Measurements from ENCODE around the gene ANO2. TPM values are rescaled to one million over a fixed set of nuclear protein-coding genes. Genes with fewer than 3 reads are reported as not detected.

The ANO2 gene
- polyA plus RNA-seq (2013, experiment 1 of 2) = 1.2 TPM
- 1.3 TPM for polyA plus RNA-seq (2013, experiment 2 of 2)

DNA sequence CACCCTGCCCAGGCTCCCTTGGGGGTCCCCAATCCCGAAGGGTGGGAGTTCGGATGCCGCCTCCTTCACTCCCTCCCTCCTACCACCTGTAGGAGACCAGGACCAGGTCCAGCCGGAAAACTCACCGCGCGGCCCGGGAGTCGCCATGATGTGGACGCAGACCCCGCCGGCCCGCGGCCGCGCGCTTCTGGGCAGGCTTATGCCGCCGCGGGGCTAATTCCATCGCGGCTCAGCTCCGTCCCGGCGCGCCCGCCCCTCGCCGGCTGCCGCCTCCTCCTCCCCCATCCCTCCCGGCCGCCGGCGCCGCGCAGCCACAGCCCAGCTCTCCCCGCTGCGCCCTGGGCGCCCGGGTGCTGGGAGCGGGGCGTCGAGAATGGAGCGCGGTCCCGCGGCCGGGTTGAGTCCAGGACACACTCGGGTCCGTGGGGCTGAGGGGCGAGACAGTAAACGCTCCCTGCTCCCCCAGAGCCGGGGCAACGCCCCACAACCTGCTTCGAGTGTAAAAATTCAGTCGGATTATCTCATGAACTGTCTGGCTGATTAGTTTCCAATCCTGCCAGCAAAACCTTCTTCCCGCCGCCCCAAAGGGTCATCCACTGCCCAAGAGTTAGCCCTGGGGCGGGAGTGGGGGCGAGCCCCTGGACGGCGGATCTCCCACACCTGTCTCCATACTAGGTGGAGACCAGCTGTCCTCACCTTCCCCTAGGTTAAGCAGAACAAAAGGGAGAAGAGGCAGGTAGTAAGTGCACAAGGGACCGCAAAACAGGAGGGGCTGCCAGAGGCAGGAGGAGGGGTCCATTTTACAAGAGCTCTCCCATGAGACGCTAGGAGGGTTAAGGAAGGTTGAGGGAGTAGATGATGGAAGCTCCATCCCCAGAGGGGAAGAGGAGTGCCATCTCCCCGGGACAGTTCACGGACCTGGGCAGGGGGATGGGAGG, at the start of gene ANO2:
Gene ANO2 (minus strand): TSS at position 189 of the 938 bp plus-strand sequence. CDS start 42 bp downstream, at position 147.
- WGBS, 2 donors (ENCODE audit: extremely low coverage in 2 of 2, insufficient read length in 2 of 2, insufficient replicate concordance in 1 of 2) = no CpG with 5 or more reads among the region's 66 CpGs

DNA sequence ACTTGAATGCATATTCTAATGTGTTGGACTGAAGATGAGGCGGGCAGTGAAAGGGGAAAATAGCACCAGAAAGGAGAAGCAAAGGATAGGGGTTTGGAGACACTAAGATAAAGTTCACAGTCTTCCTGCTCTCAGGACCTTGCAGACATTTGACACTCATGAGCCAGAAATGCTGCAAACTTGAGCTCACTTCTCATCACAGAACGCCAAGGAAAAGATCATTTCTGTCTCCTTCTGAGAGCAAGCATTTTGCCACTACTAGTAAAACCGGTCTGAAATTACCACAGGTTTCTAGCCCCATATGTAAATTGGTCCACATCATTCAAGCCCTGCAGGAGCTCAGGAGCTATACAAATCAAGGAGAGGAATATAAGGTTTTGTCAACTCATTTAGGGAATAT, 44.6 kb upstream of the ANO2 start:
- Histone ChIP-seq H3K23ac (ENCODE audit: low read depth, low read length, poor library complexity) (no peak overlapping the region), H3K4me2 (ENCODE audit: insufficient read depth, low read length, poor library complexity, severe bottlenecking) (no peak overlapping the region), H3K9ac (ENCODE audit: low read depth, low read length, poor library complexity) (no peak overlapping the region), H2BK120ac (ENCODE audit: low read depth, low read length) (no peak overlapping the region), H3K4me1 (ENCODE audit: control insufficient read depth in 2 of 2, insufficient read depth in 1 of 2, low read depth in 1 of 2, low read length in 2 of 2) (peaks cover 16 to 18% of the 10 kb centered on the region in 2 donors), H3K27ac (replicated peaks; ENCODE audit: low read length) (no peak overlapping the region), H2BK12ac (ENCODE audit: low read length) (no peak overlapping the region), H3K18ac (ENCODE audit: low read length) (no peak overlapping the region), H4K91ac (ENCODE audit: low read depth, low read length, poor library complexity) (no peak overlapping the region), H3K27me3 (ENCODE audit: control insufficient read depth in 3 of 3, insufficient read depth in 3 of 3, low read depth in 1 of 3, low read length in 3 of 3) (no peaks in the 10 kb centered on the region), H4K8ac (ENCODE audit: low read depth, low read length) (no peak overlapping the region), H2BK15ac (ENCODE audit: low read length) (no peak overlapping the region), H2AFZ (ENCODE audit: low read length) (no peak overlapping the region), H3K9me3 (replicated peaks in 1 of 2; ENCODE audit: control insufficient read depth in 2 of 2, insufficient read depth in 1 of 2, low read depth in 1 of 2, low read length in 2 of 2) (no peaks in the 10 kb centered on the region), H3K4me3 (ENCODE audit: low read length in 2 of 2) (no peak overlapping the region), H3K4ac (ENCODE audit: low read length) (no peak overlapping the region), H3K14ac (ENCODE audit: low read length) (no peak overlapping the region), H2AK5ac (ENCODE audit: low read depth, low read length) (no peak overlapping the region), H3K36me3 (replicated peaks in 1 of 2; ENCODE audit: control insufficient read depth in 2 of 2, insufficient read depth in 2 of 2, low read length in 2 of 2) (no peaks in the 10 kb centered on the region), H2BK5ac (ENCODE audit: low read length) (no peak overlapping the region), H3K79me1 (ENCODE audit: low read depth, low read length) (no peaks in the 10 kb centered on the region)
- DNase-seq (ENCODE audit: low spot score) = no peak
- no CpG with 5 or more reads among the region's 3 CpGs for WGBS, 2 donors (ENCODE audit: extremely low coverage in 2 of 2, insufficient read length in 2 of 2, insufficient replicate concordance in 1 of 2)

More for the DNA sequence above, at the start of gene ANO2:
- Histone ChIP-seq H3K4me3 (ENCODE audit: low read length in 2 of 2) (peak within 1 kb of the TSS; percentile 58 to 88), H3K4me1 (ENCODE audit: control insufficient read depth in 2 of 2, insufficient read depth in 1 of 2, low read depth in 1 of 2, low read length in 2 of 2) (peaks cover 2 to 3% of the 10 kb centered on the region in 2 donors), H3K18ac (ENCODE audit: low read length) (peak within 1 kb of the TSS; percentile 96), H2AFZ (ENCODE audit: low read length) (peak within 1 kb of the TSS; percentile 98), H4K91ac (ENCODE audit: low read depth, low read length, poor library complexity) (no peak within 1 kb of the TSS), H3K9ac (ENCODE audit: low read depth, low read length, poor library complexity) (peak within 1 kb of the TSS; percentile 45), H3K9me3 (replicated peaks in 1 of 2; ENCODE audit: control insufficient read depth in 2 of 2, insufficient read depth in 1 of 2, low read depth in 1 of 2, low read length in 2 of 2) (peaks cover 2 to 4% of the 10 kb centered on the region in 2 donors), H2BK15ac (ENCODE audit: low read length) (peak within 1 kb of the TSS; percentile 79), H2BK12ac (ENCODE audit: low read length) (no peak within 1 kb of the TSS), H3K23ac (ENCODE audit: low read depth, low read length, poor library complexity) (no peak within 1 kb of the TSS), H3K27me3 (ENCODE audit: control insufficient read depth in 3 of 3, insufficient read depth in 3 of 3, low read depth in 1 of 3, low read length in 3 of 3) (peaks cover 0 to 42% (median 12%) of the 10 kb centered on the region in 3 experiments), H4K8ac (ENCODE audit: low read depth, low read length) (peak within 1 kb of the TSS; percentile 87), H3K36me3 (replicated peaks in 1 of 2; ENCODE audit: control insufficient read depth in 2 of 2, insufficient read depth in 2 of 2, low read length in 2 of 2) (no peaks in the 10 kb centered on the region), H3K27ac (replicated peaks; ENCODE audit: low read length) (no peak within 1 kb of the TSS), H2BK120ac (ENCODE audit: low read depth, low read length) (no peak within 1 kb of the TSS), H3K4ac (ENCODE audit: low read length) (peak within 1 kb of the TSS; percentile 17), H2AK5ac (ENCODE audit: low read depth, low read length) (no peak within 1 kb of the TSS), H3K14ac (ENCODE audit: low read length) (peak within 1 kb of the TSS; percentile 17), H3K79me1 (ENCODE audit: low read depth, low read length) (no peaks in the 10 kb centered on the region), H3K4me2 (ENCODE audit: insufficient read depth, low read length, poor library complexity, severe bottlenecking) (peak within 1 kb of the TSS; percentile 87), H2BK5ac (ENCODE audit: low read length) (peak within 1 kb of the TSS; percentile 15)
- peak; percentile 62 for DNase-seq (ENCODE audit: low spot score)

DNA sequence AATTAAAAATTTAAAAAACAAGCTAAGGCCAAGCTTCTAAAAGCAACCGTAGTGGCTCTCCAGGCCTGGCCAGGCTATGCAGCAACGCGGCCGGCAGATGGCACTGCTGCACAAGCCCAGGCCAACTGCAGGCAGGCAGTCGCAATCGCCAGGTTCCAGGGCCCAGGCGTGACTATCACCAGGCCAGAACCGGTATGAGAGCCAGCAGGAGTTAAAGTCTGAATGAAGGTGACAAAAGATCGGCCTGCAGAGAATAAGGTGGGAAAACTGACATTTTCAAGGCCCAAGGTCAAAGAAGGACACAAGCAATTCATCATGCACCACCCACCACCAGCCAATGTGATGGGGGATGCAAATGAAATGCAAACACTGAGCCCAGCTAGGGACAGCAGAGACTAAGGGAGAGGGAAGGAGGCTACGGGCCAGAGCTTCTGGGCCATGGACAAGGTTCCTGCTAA, 43.6 kb upstream of the ANO2 start:
- Histone ChIP-seq H2BK15ac (ENCODE audit: low read length) (no peak overlapping the region), H3K4me2 (ENCODE audit: insufficient read depth, low read length, poor library complexity, severe bottlenecking) (no peak overlapping the region), H3K27ac (replicated peaks; ENCODE audit: low read length) (no peak overlapping the region), H3K79me1 (ENCODE audit: low read depth, low read length) (no peaks in the 10 kb centered on the region), H2BK120ac (ENCODE audit: low read depth, low read length) (no peak overlapping the region), H3K9me3 (replicated peaks in 1 of 2; ENCODE audit: control insufficient read depth in 2 of 2, insufficient read depth in 1 of 2, low read depth in 1 of 2, low read length in 2 of 2) (no peaks in the 10 kb centered on the region), H2BK5ac (ENCODE audit: low read length) (no peak overlapping the region), H2AFZ (ENCODE audit: low read length) (peak overlapping the region; percentile 70), H3K9ac (ENCODE audit: low read depth, low read length, poor library complexity) (peak overlapping the region; percentile 39), H3K4me1 (ENCODE audit: control insufficient read depth in 2 of 2, insufficient read depth in 1 of 2, low read depth in 1 of 2, low read length in 2 of 2) (peaks cover 16 to 18% of the 10 kb centered on the region in 2 donors), H3K36me3 (replicated peaks in 1 of 2; ENCODE audit: control insufficient read depth in 2 of 2, insufficient read depth in 2 of 2, low read length in 2 of 2) (no peaks in the 10 kb centered on the region), H3K4ac (ENCODE audit: low read length) (no peak overlapping the region), H3K27me3 (ENCODE audit: control insufficient read depth in 3 of 3, insufficient read depth in 3 of 3, low read depth in 1 of 3, low read length in 3 of 3) (no peaks in the 10 kb centered on the region), H3K14ac (ENCODE audit: low read length) (no peak overlapping the region), H3K4me3 (ENCODE audit: low read length in 2 of 2) (peak overlapping the region in 1 of 2 donors; percentile 34), H2BK12ac (ENCODE audit: low read length) (no peak overlapping the region), H3K18ac (ENCODE audit: low read length) (peak overlapping the region; percentile 62), H3K23ac (ENCODE audit: low read depth, low read length, poor library complexity) (no peak overlapping the region), H4K8ac (ENCODE audit: low read depth, low read length) (no peak overlapping the region), H2AK5ac (ENCODE audit: low read depth, low read length) (no peak overlapping the region), H4K91ac (ENCODE audit: low read depth, low read length, poor library complexity) (no peak overlapping the region)
- no CpG with 5 or more reads among the region's 10 CpGs for WGBS, 2 donors (ENCODE audit: extremely low coverage in 2 of 2, insufficient read length in 2 of 2, insufficient replicate concordance in 1 of 2)
- DNase-seq (ENCODE audit: low spot score) = peak; percentile 65

DNA sequence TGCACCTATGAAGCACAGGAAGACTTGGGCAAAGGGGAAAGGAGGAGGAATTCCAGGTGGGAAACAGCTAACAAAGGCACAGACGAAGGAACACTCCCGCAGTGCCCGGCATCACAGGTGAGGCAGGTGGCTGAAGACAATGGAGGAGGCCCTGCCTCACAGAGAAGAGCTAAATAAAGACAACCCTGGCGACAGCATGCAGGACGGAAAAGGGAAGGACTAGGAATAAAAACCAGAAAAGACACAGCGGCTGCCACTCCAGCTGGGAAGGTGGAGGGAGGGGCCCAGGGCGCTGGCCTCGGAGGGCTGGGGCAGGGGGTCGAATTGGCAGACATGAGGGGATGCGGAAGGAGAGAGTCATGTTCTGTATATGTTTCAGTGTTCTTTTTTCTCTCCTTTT, 43.0 kb upstream of the ANO2 start:
- no peak overlapping the region for H3K4me3 ChIP-seq (ENCODE audit: low read length in 2 of 2)
- H3K14ac ChIP-seq (ENCODE audit: low read length) = no peak overlapping the region
- no peak overlapping the region for H2BK15ac ChIP-seq (ENCODE audit: low read length)
- H3K36me3 ChIP-seq (replicated peaks in 1 of 2; ENCODE audit: control insufficient read depth in 2 of 2, insufficient read depth in 2 of 2, low read length in 2 of 2) = no peaks in the 10 kb centered on the region
- no peak for DNase-seq (ENCODE audit: low spot score)
- H3K23ac ChIP-seq (ENCODE audit: low read depth, low read length, poor library complexity) = no peak overlapping the region
- H3K27ac ChIP-seq (replicated peaks; ENCODE audit: low read length) = no peak overlapping the region
- H3K9ac ChIP-seq (ENCODE audit: low read depth, low read length, poor library complexity) = no peak overlapping the region
- no peak overlapping the region for H2BK120ac ChIP-seq (ENCODE audit: low read depth, low read length)
- H3K4me2 ChIP-seq (ENCODE audit: insufficient read depth, low read length, poor library complexity, severe bottlenecking) = no peak overlapping the region
- no peaks in the 10 kb centered on the region for H3K79me1 ChIP-seq (ENCODE audit: low read depth, low read length)
- no peak overlapping the region for H2BK5ac ChIP-seq (ENCODE audit: low read length)
- no peak overlapping the region for H2BK12ac ChIP-seq (ENCODE audit: low read length)
- peak overlapping the region; percentile 49 for H2AFZ ChIP-seq (ENCODE audit: low read length)
- H3K4me1 ChIP-seq (ENCODE audit: control insufficient read depth in 2 of 2, insufficient read depth in 1 of 2, low read depth in 1 of 2, low read length in 2 of 2) = peaks cover 16 to 18% of the 10 kb centered on the region in 2 donors
- no CpG with 5 or more reads among the region's 10 CpGs for WGBS, 2 donors (ENCODE audit: extremely low coverage in 2 of 2, insufficient read length in 2 of 2, insufficient replicate concordance in 1 of 2)
- no peaks in the 10 kb centered on the region for H3K9me3 ChIP-seq (replicated peaks in 1 of 2; ENCODE audit: control insufficient read depth in 2 of 2, insufficient read depth in 1 of 2, low read depth in 1 of 2, low read length in 2 of 2)
- H3K4ac ChIP-seq (ENCODE audit: low read length) = no peak overlapping the region
- no peak overlapping the region for H4K91ac ChIP-seq (ENCODE audit: low read depth, low read length, poor library complexity)
- H4K8ac ChIP-seq (ENCODE audit: low read depth, low read length) = no peak overlapping the region
- H2AK5ac ChIP-seq (ENCODE audit: low read depth, low read length) = peak overlapping the region; percentile 33
- H3K18ac ChIP-seq (ENCODE audit: low read length) = no peak overlapping the region
- H3K27me3 ChIP-seq (ENCODE audit: control insufficient read depth in 3 of 3, insufficient read depth in 3 of 3, low read depth in 1 of 3, low read length in 3 of 3) = peaks cover 0 to under 1% (median 0%) of the 10 kb centered on the region in 3 experiments
